HG03066 (cell line): ENCODE results near the gene FOXL1.
"Not testable (repeated sequence)": the region's sequence is repeated elsewhere in the genome, so short reads cannot be mapped to it uniquely, and the experiment has no call there.

Experiments
- ATAC-seq: cut with Tn5 transposase; IDR thresholded peaks from one replicate; pipeline ENCODE4 v1.9.1; 2021; ENCODE audit warnings: low read depth; ENCODE audit not compliant: unreplicated experiment

FOXL1 gene

DNA sequence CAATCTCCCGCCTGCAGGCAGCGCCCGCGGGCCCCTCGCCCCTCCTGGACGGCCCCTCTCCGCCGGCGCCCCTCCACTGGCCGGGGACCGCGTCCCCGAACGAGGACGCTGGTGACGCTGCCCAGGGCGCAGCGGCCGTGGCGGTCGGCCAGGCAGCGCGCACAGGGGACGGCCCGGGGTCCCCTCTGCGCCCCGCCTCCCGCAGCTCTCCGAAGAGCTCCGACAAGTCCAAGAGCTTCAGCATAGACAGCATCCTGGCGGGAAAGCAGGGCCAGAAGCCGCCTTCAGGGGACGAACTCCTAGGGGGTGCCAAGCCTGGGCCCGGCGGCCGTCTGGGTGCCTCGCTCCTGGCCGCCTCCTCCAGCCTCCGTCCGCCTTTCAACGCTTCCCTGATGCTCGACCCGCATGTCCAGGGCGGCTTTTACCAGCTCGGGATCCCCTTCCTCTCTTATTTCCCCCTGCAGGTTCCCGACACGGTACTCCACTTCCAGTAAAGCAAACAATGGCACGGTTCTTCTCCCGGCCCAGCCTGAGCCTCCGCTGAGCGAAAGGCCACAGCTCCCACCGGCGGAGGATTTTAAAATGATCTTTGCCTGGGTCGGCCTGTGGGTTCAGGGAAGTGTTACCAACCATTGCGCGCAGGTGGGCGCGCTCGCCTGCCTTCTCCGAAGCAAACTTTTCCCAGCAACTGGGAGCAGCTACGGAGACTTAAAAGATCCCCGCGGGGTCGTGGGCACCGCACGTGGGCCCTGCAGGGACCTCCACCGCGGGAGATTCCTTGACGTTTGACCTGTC, 1.1 kb downstream of the FOXL1 start:
- ATAC-seq, result no peak

DNA sequence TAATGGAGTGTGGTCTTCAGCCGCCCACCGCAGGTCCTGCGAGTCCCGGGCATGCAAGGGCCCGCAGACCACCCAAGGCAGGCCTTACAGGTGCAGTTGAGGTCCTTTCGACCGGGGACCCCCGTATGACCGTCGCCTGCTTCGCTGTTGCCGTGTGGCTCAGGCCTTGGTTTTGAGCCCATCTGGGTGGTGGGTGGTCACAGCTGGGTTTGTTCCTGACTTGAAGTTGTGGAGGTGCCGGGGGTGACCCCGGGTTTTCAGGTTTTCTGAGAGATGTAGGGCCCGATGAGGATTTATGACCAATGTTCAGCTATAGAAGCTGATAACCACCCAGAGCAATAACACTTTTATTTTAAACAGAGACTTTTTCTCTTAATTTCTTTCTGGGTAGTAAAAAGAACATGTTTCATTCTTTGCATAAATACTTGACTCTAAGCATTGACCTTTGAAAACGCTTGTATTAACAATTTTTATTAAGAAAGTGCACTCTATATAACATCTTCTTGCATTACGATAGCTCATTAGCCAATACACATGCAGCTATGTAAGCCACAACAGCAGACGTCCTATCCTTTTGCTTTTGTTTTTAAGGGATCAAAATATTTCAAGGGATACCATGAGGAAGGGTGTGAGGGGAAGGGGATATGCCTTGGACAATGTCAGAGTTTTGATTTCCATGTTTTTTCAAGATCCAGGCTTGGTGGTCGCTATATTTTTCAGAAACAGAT, 1.9 kb downstream of the FOXL1 start:
- ATAC-seq, result no peak

DNA sequence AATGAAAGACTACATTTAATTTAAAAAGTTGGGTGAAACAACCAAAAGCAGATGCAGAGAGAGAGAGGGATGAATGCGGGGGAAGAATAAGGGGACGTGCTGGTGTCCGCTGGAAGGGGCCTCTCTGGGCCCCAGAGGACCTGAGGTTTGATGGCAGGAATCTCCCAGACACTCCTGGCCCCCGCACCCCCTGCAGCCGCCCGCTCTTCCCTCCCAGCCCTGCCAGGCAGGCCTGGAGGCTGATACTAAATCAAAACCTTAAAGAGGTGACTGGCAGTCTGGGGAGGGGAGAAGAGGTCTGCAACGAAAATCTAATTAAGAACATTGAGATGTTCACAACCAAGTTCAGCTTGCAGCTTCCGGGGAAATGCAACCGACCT, 2.4 kb downstream of the FOXL1 start:
- no peak for ATAC-seq

- ATAC-seq, result no peak
These were observed 3.1 kb downstream of the FOXL1 start for GRCh38 chr16:86581458-86581857.

GRCh38 chr16:86584071-86584685, 5.8 kb downstream of the FOXL1 start:
- ATAC-seq, result no peak

DNA sequence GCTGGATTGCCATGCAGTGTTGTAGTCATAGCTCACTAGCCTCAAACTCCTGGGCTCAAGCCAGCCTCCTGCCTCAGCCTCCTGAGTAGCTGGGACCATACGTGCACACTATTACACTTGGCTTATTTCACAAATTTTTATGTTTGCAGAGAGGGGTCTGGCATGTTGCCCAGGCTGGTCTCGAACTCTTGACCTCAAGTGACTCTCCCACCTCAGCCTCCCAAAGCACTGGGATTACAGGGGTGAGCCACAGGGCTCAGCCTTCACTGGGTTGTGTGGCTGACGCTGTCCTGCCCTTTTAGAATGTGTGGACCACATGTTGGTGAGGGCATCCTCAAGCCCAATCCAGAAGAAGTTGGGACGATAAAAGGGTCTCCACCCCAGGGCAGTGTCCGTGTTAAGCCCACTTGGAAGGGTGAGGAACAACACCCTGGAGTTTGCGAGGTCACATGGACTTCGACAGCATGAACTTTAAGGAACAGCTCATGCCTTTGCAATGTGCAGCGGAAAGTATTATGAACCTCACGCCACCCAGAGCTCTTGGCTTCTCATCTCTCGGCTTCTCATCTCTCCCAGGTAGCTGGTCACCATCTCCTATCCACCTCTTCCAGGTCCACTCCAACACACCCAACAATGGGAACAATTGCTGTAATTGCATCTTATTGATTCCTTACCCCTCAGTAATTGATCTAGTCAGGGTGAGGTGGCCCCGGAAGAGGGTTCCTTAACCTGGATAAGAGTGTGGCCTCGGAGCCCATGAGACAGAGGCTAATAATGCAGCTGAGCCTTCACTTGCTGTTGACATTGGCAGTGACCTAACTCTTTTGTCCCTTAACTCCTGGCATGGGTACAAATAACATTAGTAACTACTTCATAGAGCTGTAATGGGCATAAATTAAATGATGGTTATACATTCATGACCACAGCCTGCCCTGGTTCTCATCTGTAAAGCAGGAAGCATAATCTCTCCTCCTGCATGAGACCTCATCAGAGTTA, 6.7 kb downstream of the FOXL1 start:
- ATAC-seq, result no peak

GRCh38 chr16:86585821-86586611, 7.7 kb downstream of the FOXL1 start:
- no peak for ATAC-seq

GRCh38 chr16:86587487-86587886, 9.1 kb downstream of the FOXL1 start:
- no peak for ATAC-seq

GRCh38 chr16:86587955-86588354, 9.6 kb downstream of the FOXL1 start:
- ATAC-seq, result not testable (repeated sequence)

- no peak for ATAC-seq
These were observed 12.3 kb downstream of the FOXL1 start for GRCh38 chr16:86590501-86591144.

DNA sequence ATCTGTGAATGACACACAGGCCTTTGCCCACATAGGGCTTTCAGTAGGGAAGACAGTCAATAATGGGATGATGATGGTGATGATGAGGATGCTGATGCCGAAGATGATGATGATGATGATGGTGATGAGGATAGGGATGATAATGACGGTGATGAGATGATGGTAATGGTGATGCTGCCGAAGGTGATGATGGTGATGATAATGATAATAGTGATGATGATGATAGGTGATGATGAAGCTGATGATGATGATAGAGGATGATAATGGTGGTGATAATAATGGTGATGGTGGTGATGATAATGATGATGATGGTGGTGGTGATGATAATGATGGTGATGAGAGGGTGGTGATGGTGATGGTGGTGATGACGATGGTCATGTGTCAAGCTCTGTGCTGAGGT, 12.9 kb downstream of the FOXL1 start:
- no peak for ATAC-seq

GRCh38 chr16:86593913-86594620, 15.7 kb downstream of the FOXL1 start:
- ATAC-seq, result no peak

DNA sequence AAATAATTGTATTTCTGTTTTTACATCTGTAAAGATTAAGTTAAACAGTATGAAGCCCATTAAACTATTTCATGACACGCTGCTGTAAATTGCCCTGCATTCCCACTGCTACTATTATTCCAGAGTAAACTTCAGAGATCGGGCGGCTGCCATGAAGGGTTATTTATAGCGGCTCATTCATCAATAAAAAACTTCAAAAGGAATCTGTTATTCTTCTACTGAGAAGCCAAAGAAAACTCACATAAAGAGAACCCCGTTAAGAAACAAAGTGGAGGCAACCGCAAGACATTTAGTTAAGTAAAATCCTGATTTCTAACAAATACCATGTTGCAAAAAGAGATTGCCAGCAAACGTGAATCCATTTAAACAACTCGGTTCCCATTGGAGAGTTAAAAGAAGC, 16.4 kb downstream of the FOXL1 start:
- no peak for ATAC-seq

DNA sequence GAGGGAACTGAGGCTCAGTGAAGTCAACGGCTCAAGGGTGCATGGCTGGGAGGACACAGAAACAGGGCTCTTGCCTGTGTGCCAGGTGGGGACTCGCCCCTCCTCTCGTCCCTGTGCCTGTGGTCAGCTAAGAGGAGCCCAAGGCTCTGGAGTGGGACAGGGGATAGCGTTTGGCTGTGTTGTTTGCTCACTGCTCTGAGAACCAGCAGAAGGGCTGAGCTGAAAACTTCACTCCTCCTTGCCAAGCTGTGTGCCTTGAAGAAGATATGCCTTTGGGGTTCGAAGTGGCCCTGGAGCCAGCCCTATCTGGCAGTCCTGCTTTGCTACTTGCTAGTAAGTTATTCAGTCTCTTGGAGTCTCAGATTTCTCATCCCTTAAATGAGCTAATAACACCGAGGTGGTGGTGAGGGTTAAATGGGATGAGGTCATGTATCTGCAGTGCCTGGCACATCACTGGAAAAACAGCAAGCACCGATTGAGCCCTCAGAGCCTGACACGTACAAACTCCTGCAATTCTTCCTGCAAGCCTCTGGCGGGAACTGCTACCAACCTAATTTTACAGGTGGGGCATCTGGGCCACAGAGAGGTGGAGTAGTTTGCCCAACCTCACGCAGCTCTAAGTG, 17.7 kb downstream of the FOXL1 start:
- no peak for ATAC-seq

DNA sequence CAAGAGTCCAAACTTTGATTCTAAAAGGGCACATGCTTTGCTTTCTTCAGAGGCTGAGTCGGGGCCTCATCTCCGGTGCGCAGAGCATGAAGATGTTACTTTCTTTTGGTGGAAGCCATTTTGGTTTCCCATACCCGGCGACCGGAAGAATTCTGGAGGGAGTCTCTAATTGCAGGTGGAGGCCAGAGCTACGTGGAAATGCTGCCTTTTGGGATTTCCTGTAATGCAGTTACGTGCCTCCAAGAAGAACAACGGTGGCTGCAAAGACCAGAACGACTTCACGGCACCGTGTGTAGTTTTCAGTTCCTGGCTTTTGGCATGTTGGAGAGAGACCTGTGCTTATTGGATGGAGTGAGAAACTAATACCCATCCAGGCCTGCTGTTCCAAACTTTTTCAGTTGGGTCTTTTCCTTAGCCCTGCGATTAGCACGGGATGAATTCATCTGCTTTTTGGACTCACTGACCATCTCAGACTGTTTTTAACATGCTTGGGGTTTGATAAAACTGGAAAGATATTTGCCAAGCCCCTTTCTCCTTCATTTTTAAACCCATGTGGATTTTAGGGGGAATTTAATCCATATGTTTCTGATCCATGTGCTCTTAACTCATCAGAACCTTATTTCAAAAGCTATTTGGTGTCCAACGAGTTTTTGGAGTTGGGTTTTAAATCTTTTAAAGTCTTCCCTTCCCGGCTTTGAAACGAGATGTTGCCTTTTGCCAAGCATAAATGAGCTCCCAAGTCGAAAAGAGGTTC, 19.0 kb downstream of the FOXL1 start:
- ATAC-seq, result no peak

DNA sequence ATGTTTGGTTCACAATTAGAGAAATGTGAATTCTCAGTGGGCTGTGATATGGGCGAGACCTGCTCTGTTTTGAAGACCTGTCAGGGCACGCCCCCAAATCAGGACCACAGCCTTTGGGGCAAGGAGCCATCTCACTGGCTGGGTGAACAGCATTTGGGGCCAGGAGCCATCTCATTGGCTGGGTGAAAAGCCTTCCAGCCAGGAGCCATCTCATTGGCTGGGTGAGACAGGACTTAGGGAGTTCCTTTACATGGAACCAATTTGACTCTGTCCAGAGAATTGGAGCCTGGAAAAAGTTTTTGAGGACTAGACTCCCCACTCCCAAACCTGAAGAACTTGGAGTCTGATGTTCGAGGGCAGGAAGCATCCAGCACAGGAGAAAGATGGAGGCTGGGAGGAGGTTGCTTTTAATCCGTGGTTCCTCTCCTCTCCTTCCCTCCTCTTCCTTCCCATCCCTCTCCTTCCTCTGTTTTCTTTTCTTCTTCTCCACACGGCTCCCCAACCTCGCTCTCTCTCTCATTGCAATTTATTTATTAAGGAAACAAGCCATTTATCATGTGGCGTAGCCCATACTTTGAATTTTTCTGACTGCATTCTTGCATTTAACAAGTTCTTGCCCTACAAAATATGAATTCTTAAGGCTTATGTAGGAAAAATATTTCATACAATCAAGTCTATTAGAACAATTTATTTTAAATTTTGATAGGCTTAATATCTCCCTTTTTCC, 19.7 kb downstream of the FOXL1 start:
- ATAC-seq, result no peak
